H9 (cell line): ENCODE results near the gene SMS. TPM values are rescaled to one million over a fixed set of nuclear protein-coding genes. Genes with fewer than 3 reads are reported as not detected.

Source experiments
- DNase-seq: peaks from one replicate; pipeline ENCODE4 v3.0.0-alpha.2; 2017
- H2AFZ ChIP-seq: one replicate; pipeline ENCODE4 v1.6.1; 2013; ENCODE audit warnings: mild to moderate bottlenecking, low read length, control low read depth, moderate library complexity
- H2AK5ac ChIP-seq: 2 replicates; pipeline ENCODE4 v1.6.1; 2013; ENCODE audit warnings: low read length, control low read depth, mixed read lengths; ENCODE audit not compliant: insufficient read length
- H2BK120ac ChIP-seq: one replicate; pipeline ENCODE4 v1.6.1; 2013; ENCODE audit warnings: low read depth, mild to moderate bottlenecking, low read length, control low read depth, inconsistent platforms; ENCODE audit not compliant: poor library complexity, severe bottlenecking
- H2BK12ac ChIP-seq: 2 replicates; pipeline ENCODE4 v1.6.1; 2013; ENCODE audit warnings: low read length, control low read depth, mixed read lengths, low read depth; ENCODE audit not compliant: insufficient read length
- H2BK15ac ChIP-seq: 2 replicates; pipeline ENCODE4 v1.6.1; 2013; ENCODE audit warnings: low read depth, low read length, control low read depth
- H2BK20ac ChIP-seq: one replicate; pipeline ENCODE4 v1.6.1; 2013; ENCODE audit warnings: low read depth, mild to moderate bottlenecking, low read length, control low read depth, inconsistent platforms; ENCODE audit not compliant: poor library complexity, severe bottlenecking
- H2BK5ac ChIP-seq: 2 replicates; pipeline ENCODE4 v1.6.1; 2013; ENCODE audit warnings: low read length, control low read depth, mixed read lengths; ENCODE audit not compliant: insufficient read length
- H3K14ac ChIP-seq: 2 replicates; pipeline ENCODE4 v1.6.1; 2013; ENCODE audit warnings: low read length, control low read depth; ENCODE audit not compliant: insufficient read depth
- H3K18ac ChIP-seq: 2 replicates; pipeline ENCODE4 v1.6.1; 2013; ENCODE audit warnings: low read depth, mild to moderate bottlenecking, mixed read lengths, low read length, control low read depth; ENCODE audit not compliant: insufficient read length
- H3K23ac ChIP-seq: 2 replicates; pipeline ENCODE4 v1.6.1; 2013; ENCODE audit warnings: low read length, control low read depth, mixed read lengths, low read depth; ENCODE audit not compliant: insufficient read length
- H3K23me2 ChIP-seq: 2 replicates; pipeline ENCODE4 v1.6.1; 2013; ENCODE audit warnings: low read depth, mild to moderate bottlenecking, mixed read lengths, low read length, control low read depth; ENCODE audit not compliant: insufficient read length, poor library complexity, severe bottlenecking
- H3K27ac ChIP-seq: 2 replicates; pipeline ENCODE4 v1.5.1; 2013; ENCODE audit warnings: low read length, control low read depth, mixed read lengths, low read depth; ENCODE audit not compliant: insufficient read length
- H3K27me3 ChIP-seq: 2 replicates; pipeline ENCODE4 v1.6.1; 2013; ENCODE audit warnings: low read length, control low read depth, inconsistent platforms; ENCODE audit not compliant: insufficient read depth
- H3K4ac ChIP-seq: 2 replicates; pipeline ENCODE4 v1.6.1; 2013; ENCODE audit warnings: low read depth, mild to moderate bottlenecking, control low read depth, inconsistent platforms, low read length, moderate library complexity
- H3K4me1 ChIP-seq: 2 replicates; pipeline ENCODE4 v1.6.1; 2013; ENCODE audit warnings: low read length, control low read depth, inconsistent platforms; ENCODE audit not compliant: insufficient read depth
- H3K4me2 ChIP-seq: 2 replicates; pipeline ENCODE4 v1.6.1; 2013; ENCODE audit warnings: low read length, control low read depth, mixed read lengths; ENCODE audit not compliant: insufficient read length, insufficient read depth
- H3K56ac ChIP-seq: 2 replicates; pipeline ENCODE4 v1.6.1; 2013; ENCODE audit warnings: low read depth, mild to moderate bottlenecking, mixed read lengths, low read length, control low read depth; ENCODE audit not compliant: insufficient read length
- H3K79me1 ChIP-seq: 2 replicates; pipeline ENCODE4 v1.6.1; 2013; ENCODE audit warnings: low read depth, mild to moderate bottlenecking, moderate library complexity, low read length, control low read depth, inconsistent platforms; ENCODE audit not compliant: insufficient read depth, poor library complexity, severe bottlenecking
- H3K79me2 ChIP-seq: 2 replicates; pipeline ENCODE4 v1.6.1; 2013; ENCODE audit warnings: low read length, control low read depth, inconsistent platforms; ENCODE audit not compliant: insufficient read depth
- H3K9ac ChIP-seq: 2 replicates; pipeline ENCODE4 v1.6.1; 2013; ENCODE audit warnings: low read length, control low read depth, mixed read lengths; ENCODE audit not compliant: insufficient read length; ENCODE audit errors: extremely low read depth
- H3K9me3 ChIP-seq: one replicate; pipeline ENCODE4 v1.6.1; 2013; ENCODE audit warnings: low read depth, low read length, inconsistent platforms; ENCODE audit not compliant: control insufficient read depth
- H3T11ph ChIP-seq: one replicate; pipeline ENCODE4 v1.6.1; 2013; ENCODE audit warnings: mild to moderate bottlenecking, low read length, control low read depth, inconsistent platforms
- H4K20me1 ChIP-seq: one replicate; pipeline ENCODE4 v1.6.1; 2013; ENCODE audit not compliant: control insufficient read depth, insufficient read length, insufficient read depth
- H4K5ac ChIP-seq: 2 replicates; pipeline ENCODE4 v1.6.1; 2013; ENCODE audit warnings: low read depth, mild to moderate bottlenecking, mixed read lengths, low read length, control low read depth; ENCODE audit not compliant: insufficient read length
- H4K8ac ChIP-seq: replicated peaks from 2 replicates; pipeline ENCODE4 v1.6.1; 2013; ENCODE audit warnings: low read length, control low read depth, mixed read lengths, low read depth; ENCODE audit not compliant: insufficient read length
- H4K91ac ChIP-seq: 2 replicates; pipeline ENCODE4 v1.6.1; 2013; ENCODE audit warnings: low read depth, mild to moderate bottlenecking, moderate library complexity, mixed read lengths, low read length, control low read depth; ENCODE audit not compliant: insufficient read length
- H3K27ac Mint-ChIP-seq, 3 experiments: 2 replicates in 2 of 3; 3 replicates in 1 of 3; pipeline ENCODE4 v1.8.0; 2020 to 2021; ENCODE audit warnings: mixed read lengths in 3 of 3, mild to moderate bottlenecking in 1 of 3, moderate library complexity in 1 of 3
- H3K27me3 Mint-ChIP-seq: 2 replicates; pipeline ENCODE4 v1.8.0; 2021; ENCODE audit warnings: low read depth, mild to moderate bottlenecking, moderate library complexity, mixed read lengths
- H3K36me3 Mint-ChIP-seq, 3 experiments: 2 replicates in 2 of 3; 3 replicates in 1 of 3; pipeline ENCODE4 v1.8.0; 2020 to 2021; ENCODE audit warnings: low read depth in 3 of 3, mixed read lengths in 3 of 3; ENCODE audit not compliant: insufficient read depth in 1 of 3
- H3K4me1 Mint-ChIP-seq, 2 experiments: 2 replicates each; pipeline ENCODE4 v1.8.0; 2020; ENCODE audit warnings: mixed read lengths in 2 of 2
- H3K4me3 Mint-ChIP-seq, 2 experiments: 2 replicates in 1 of 2; 3 replicates in 1 of 2; pipeline ENCODE4 v1.8.0; 2020 to 2021; ENCODE audit warnings: mild to moderate bottlenecking in 2 of 2, mixed read lengths in 2 of 2, moderate library complexity in 1 of 2
- H3K9me3 Mint-ChIP-seq, 2 experiments: 2 replicates in 1 of 2; 3 replicates in 1 of 2; pipeline ENCODE4 v1.8.0; 2020; ENCODE audit warnings: mild to moderate bottlenecking in 2 of 2, mixed read lengths in 2 of 2, moderate library complexity in 1 of 2
- WGBS: extraction: QIAGEN DNeasy Blood & Tissue Kit; methylation state at CpG from one replicate; pipeline ENCODE4 v1.1.7; 2013; ENCODE audit warnings: missing lambda C conversion rate, low lambda C conversion rate, mixed read lengths; ENCODE audit not compliant: insufficient read length; ENCODE audit errors: extremely low coverage; 5-methylcytosine and 5-hydroxymethylcytosine counted together
- total RNA-seq: library from RNA; stranded (reverse); gene quantifications from 2 replicates; pipeline ENCODE4 v1.2.1, GENCODE V29; 2021
- TF ChIP-seq, protein P1 (sequence below): fragments of 200-600 bp; sonication (generic); conservative IDR thresholded peaks from 3 replicates; pipeline ENCODE4 v1.8.0; 2021; ENCODE audit warnings: antibody characterized with exemption, mild to moderate bottlenecking

SMS gene
- total RNA-seq, 1 experiment from 2014 or later: 415 TPM

DNA sequence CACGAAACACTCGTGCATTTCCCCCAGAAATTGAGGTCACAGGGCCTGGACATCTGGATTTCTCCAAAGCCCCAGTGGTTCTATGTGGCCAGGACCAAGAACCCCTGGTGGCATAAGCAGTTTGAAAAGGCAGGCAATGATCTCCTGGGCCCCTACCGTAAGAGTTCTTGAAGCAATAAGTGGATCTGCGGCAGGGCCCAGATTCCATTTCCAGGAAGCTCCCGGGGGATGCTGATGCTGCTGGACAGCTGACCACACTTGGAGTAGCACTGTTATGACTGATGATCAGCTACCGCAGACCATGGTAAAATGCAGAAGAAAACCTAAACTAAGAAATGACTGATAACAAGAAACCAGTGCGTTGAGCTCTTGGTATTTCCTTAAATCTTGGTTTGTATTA, 27.8 kb downstream of the SMS start:
- Histone ChIP-seq H4K20me1 (no peaks in the 10 kb centered on the region), H3K4ac (no peak overlapping the region), H2BK15ac (no peak overlapping the region), H3K56ac (no peak overlapping the region), H3K9me3 (no peaks in the 10 kb centered on the region), H3K4me2 (no peak overlapping the region), H2AFZ (no peak overlapping the region), H3K27me3 (no peaks in the 10 kb centered on the region), H3K9ac (no peak overlapping the region), H3K18ac (no peak overlapping the region), H4K5ac (no peak overlapping the region), H3K4me1 (no peaks in the 10 kb centered on the region), H4K8ac (no peak overlapping the region), H3K14ac (no peak overlapping the region), H3K23ac (no peak overlapping the region), H3K79me1 (peaks cover 3% of the 10 kb centered on the region), H2BK12ac (no peak overlapping the region), H3T11ph (no peak overlapping the region), H2BK20ac (no peak overlapping the region), H3K23me2 (no peaks in the 10 kb centered on the region), H3K27ac (no peak overlapping the region), H4K91ac (no peak overlapping the region), H3K79me2 (peaks cover 25% of the 10 kb centered on the region; the same call in 1 of the 2 replicates), H2AK5ac (no peak overlapping the region), H2BK120ac (no peak overlapping the region), H2BK5ac (no peak overlapping the region)
- no peak overlapping the region for H3K4me3 Mint-ChIP-seq
- no peaks in the 10 kb centered on the region; the same call in 1 of the 2 replicates for H3K27me3 Mint-ChIP-seq
- H3K27ac Mint-ChIP-seq: no peak overlapping the region
- peaks cover 36 to 84% (median 66%) of the 10 kb centered on the region in 3 experiments for H3K36me3 Mint-ChIP-seq
- no CpG with 5 or more reads among the region's 7 CpGs for WGBS
- peaks cover 9 to 17% of the 10 kb centered on the region in 2 experiments; a peak in 2 of 4 replicates for H3K4me1 Mint-ChIP-seq
- TF ChIP-seq, protein P1, sequence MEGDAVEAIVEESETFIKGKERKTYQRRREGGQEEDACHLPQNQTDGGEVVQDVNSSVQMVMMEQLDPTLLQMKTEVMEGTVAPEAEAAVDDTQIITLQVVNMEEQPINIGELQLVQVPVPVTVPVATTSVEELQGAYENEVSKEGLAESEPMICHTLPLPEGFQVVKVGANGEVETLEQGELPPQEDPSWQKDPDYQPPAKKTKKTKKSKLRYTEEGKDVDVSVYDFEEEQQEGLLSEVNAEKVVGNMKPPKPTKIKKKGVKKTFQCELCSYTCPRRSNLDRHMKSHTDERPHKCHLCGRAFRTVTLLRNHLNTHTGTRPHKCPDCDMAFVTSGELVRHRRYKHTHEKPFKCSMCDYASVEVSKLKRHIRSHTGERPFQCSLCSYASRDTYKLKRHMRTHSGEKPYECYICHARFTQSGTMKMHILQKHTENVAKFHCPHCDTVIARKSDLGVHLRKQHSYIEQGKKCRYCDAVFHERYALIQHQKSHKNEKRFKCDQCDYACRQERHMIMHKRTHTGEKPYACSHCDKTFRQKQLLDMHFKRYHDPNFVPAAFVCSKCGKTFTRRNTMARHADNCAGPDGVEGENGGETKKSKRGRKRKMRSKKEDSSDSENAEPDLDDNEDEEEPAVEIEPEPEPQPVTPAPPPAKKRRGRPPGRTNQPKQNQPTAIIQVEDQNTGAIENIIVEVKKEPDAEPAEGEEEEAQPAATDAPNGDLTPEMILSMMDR: no peak
- peaks cover 0 to 43% of the 10 kb centered on the region in 2 experiments; a peak in 4 of 5 replicates for H3K9me3 Mint-ChIP-seq
- DNase-seq: no peak
